ENCODE measurements around the gene PRSS2. TPM values are rescaled to one million over a fixed set of nuclear protein-coding genes. Genes with fewer than 3 reads are reported as not detected.

Gene PRSS2
- total RNA-seq, 2 experiments from 2014 or later, result not detected

- ChIA-PET POLR2A (interaction anchor here (0.7 to 20.1 kb wide), 6 partner anchors 15 to 262 kb away, joined by 3 to 2065 read pairs (median 6); no protein-coding TSS in a partner anchor), CTCF (interaction anchor here (9.0 to 20.0 kb wide), 2 partner anchors 7 to 19 kb away, joined by 77 to 584 read pairs; no protein-coding TSS in a partner anchor)
- Mint-ChIP-seq H3K4me3 (peak overlapping the region; percentile 90), H3K36me3 (ENCODE audit: low read depth) (peaks cover 81% of the 10 kb centered on the region), H3K9me3 (ENCODE audit: insufficient read depth) (no peaks in the 10 kb centered on the region), H3K27me3 (ENCODE audit: low read depth) (no peaks in the 10 kb centered on the region), H3K4me1 (ENCODE audit: low read depth) (peaks cover 37% of the 10 kb centered on the region), H3K27ac (peak overlapping the region; percentile 99)
- no peak for DNase-seq
- ATAC-seq, result no peak
These were observed 19.8 kb downstream of the PRSS2 start for GRCh38 chr7:142790555-142790954.

DNA sequence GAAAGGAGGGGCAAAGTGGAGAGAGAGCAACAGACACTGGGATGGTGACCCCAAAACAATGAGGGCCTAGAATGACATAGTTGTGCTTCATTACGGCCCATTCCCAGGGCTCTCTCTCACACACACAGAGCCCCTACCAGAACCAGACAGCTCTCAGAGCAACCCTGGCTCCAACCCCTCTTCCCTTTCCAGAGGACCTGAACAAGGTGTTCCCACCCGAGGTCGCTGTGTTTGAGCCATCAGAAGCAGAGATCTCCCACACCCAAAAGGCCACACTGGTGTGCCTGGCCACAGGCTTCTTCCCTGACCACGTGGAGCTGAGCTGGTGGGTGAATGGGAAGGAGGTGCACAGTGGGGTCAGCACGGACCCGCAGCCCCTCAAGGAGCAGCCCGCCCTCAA lies 20.7 kb downstream of the PRSS2 start:
- no peaks in the 10 kb centered on the region for H3K9me3 Mint-ChIP-seq (ENCODE audit: insufficient read depth)
- H3K36me3 Mint-ChIP-seq (ENCODE audit: low read depth), result peaks cover 88% of the 10 kb centered on the region
- peak overlapping the region; percentile 99 for H3K27ac Mint-ChIP-seq
- H3K4me3 Mint-ChIP-seq, result peak overlapping the region; percentile 90
- H3K4me1 Mint-ChIP-seq (ENCODE audit: low read depth), result peaks cover 39% of the 10 kb centered on the region
- ChIA-PET POLR2A (interaction anchor here (0.6 to 20.1 kb wide), 4 partner anchors 14 to 263 kb away, joined by 3 to 2065 read pairs (median 9); no protein-coding TSS in a partner anchor), CTCF (interaction anchor here (1.3 to 20.0 kb wide), 3 partner anchors 6 to 204 kb away, joined by 3 to 584 read pairs (median 77); no protein-coding TSS in a partner anchor)
- H3K27me3 Mint-ChIP-seq (ENCODE audit: low read depth), result no peaks in the 10 kb centered on the region
- ATAC-seq, result no peak
- peak; percentile 26 for DNase-seq

DNA sequence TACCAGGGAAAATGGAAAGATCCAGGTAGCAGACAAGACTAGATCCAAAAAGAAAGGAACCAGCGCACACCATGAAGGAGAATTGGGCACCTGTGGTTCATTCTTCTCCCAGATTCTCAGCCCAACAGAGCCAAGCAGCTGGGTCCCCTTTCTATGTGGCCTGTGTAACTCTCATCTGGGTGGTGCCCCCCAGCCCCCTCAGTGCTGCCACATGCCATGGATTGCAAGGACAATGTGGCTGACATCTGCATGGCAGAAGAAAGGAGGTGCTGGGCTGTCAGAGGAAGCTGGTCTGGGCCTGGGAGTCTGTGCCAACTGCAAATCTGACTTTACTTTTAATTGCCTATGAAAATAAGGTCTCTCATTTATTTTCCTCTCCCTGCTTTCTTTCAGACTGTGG lies 21.4 kb downstream of the PRSS2 start:
- peak; percentile 24 for DNase-seq
- H3K27me3 Mint-ChIP-seq (ENCODE audit: low read depth), result no peaks in the 10 kb centered on the region
- ChIA-PET POLR2A (interaction anchor here (1.4 to 20.1 kb wide), 2 partner anchors 13 to 262 kb away, joined by 3 to 2065 read pairs; no protein-coding TSS in a partner anchor), CTCF (interaction anchor here (1.3 to 20.0 kb wide), 2 partner anchors 18 to 204 kb away, joined by 3 to 584 read pairs; no protein-coding TSS in a partner anchor)
- no peak for ATAC-seq
- H3K4me3 Mint-ChIP-seq, result peak overlapping the region; percentile 90
- H3K4me1 Mint-ChIP-seq (ENCODE audit: low read depth), result peaks cover 39% of the 10 kb centered on the region
- H3K27ac Mint-ChIP-seq, result peak overlapping the region; percentile 99
- no peaks in the 10 kb centered on the region for H3K9me3 Mint-ChIP-seq (ENCODE audit: insufficient read depth)
- H3K36me3 Mint-ChIP-seq (ENCODE audit: low read depth), result peaks cover 86% of the 10 kb centered on the region

DNA sequence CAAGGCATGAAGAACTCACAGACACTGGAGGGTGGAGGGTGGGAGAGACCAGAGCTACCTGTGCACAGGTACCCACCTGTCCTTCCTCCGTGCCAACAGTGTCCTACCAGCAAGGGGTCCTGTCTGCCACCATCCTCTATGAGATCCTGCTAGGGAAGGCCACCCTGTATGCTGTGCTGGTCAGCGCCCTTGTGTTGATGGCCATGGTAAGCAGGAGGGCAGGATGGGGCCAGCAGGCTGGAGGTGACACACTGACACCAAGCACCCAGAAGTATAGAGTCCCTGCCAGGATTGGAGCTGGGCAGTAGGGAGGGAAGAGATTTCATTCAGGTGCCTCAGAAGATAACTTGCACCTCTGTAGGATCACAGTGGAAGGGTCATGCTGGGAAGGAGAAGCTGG lies 21.8 kb downstream of the PRSS2 start:
- ATAC-seq (no peak), DNase-seq (no peak)
- ChIA-PET CTCF (interaction anchor here (1.3 to 20.0 kb wide), 4 partner anchors 9 to 205 kb away, joined by 3 to 584 read pairs (median 6); no protein-coding TSS in a partner anchor), POLR2A (interaction anchor here (1.0 to 20.1 kb wide), 3 partner anchors 13 to 263 kb away, joined by 3 to 2065 read pairs (median 4); no protein-coding TSS in a partner anchor)
- peak overlapping the region; percentile 90 for H3K4me3 Mint-ChIP-seq
- H3K27me3 Mint-ChIP-seq (ENCODE audit: low read depth), result no peaks in the 10 kb centered on the region
- H3K9me3 Mint-ChIP-seq (ENCODE audit: insufficient read depth), result no peaks in the 10 kb centered on the region
- H3K36me3 Mint-ChIP-seq (ENCODE audit: low read depth), result peaks cover 86% of the 10 kb centered on the region
- peak overlapping the region; percentile 99 for H3K27ac Mint-ChIP-seq
- peaks cover 39% of the 10 kb centered on the region for H3K4me1 Mint-ChIP-seq (ENCODE audit: low read depth)

- Mint-ChIP-seq H3K4me1 (ENCODE audit: low read depth) (peaks cover 39% of the 10 kb centered on the region), H3K27ac (peak overlapping the region; percentile 99), H3K27me3 (ENCODE audit: low read depth) (no peaks in the 10 kb centered on the region), H3K4me3 (peak overlapping the region; percentile 90), H3K9me3 (ENCODE audit: insufficient read depth) (no peaks in the 10 kb centered on the region), H3K36me3 (ENCODE audit: low read depth) (peaks cover 86% of the 10 kb centered on the region)
- ChIA-PET POLR2A (interaction anchor here (1.0 to 20.1 kb wide), 4 partner anchors 10 to 264 kb away, joined by 3 to 2065 read pairs (median 4); no protein-coding TSS in a partner anchor), CTCF (interaction anchor here (1.0 to 20.0 kb wide), 4 partner anchors 8 to 161 kb away, joined by 3 to 584 read pairs (median 6); no protein-coding TSS in a partner anchor)
- DNase-seq (no peak), ATAC-seq (no peak)
These were observed 22.4 kb downstream of the PRSS2 start for GRCh38 chr7:142793156-142793555.

- ATAC-seq, result peak; percentile 6
- no peaks in the 10 kb centered on the region for H3K9me3 Mint-ChIP-seq (ENCODE audit: insufficient read depth)
- H3K27me3 Mint-ChIP-seq (ENCODE audit: low read depth), result no peaks in the 10 kb centered on the region
- H3K27ac Mint-ChIP-seq, result peak overlapping the region; percentile 99
- H3K4me1 Mint-ChIP-seq (ENCODE audit: low read depth), result peaks cover 59% of the 10 kb centered on the region
- ChIA-PET POLR2A (interaction anchor here (1.1 to 22.0 kb wide), 4 partner anchors 3 to 483 kb away, joined by 3 to 2065 read pairs (median 1035); no protein-coding TSS in a partner anchor), CTCF (interaction anchor here (5.7 to 20.0 kb wide), 2 partner anchors 9 to 15 kb away, joined by 77 to 584 read pairs; no protein-coding TSS in a partner anchor)
- peaks cover 86% of the 10 kb centered on the region for H3K36me3 Mint-ChIP-seq (ENCODE audit: low read depth)
- H3K4me3 Mint-ChIP-seq, result peak overlapping the region; percentile 90
- DNase-seq, result peak; percentile 70
These were observed 24.6 kb downstream of the PRSS2 start for GRCh38 chr7:142795339-142795863.

DNA sequence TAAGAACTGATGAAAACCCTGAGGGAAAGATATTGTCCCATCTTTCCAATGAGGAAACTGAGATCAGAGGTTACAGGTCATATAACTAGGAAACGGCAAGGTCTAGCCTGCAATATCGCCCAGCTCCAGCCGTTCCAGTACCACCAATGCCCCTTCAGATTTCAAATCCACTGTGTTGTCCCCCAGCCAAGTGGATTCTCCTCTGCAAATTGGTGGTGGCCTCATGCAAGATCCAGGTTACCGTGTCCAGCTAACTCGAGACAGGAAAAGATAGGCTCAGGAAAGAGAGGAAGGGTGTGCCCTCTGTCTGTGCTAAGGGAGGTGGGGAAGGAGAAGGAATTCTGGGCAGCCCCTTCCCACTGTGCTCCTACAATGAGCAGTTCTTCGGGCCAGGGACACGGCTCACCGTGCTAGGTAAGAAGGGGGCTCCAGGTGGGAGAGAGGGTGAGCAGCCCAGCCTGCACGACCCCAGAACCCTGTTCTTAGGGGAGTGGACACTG lies 25.3 kb downstream of the PRSS2 start:
- H3K4me1 Mint-ChIP-seq (ENCODE audit: low read depth), result peaks cover 65% of the 10 kb centered on the region
- H3K9me3 Mint-ChIP-seq (ENCODE audit: insufficient read depth), result no peaks in the 10 kb centered on the region
- peak overlapping the region; percentile 99 for H3K27ac Mint-ChIP-seq
- H3K36me3 Mint-ChIP-seq (ENCODE audit: low read depth), result peaks cover 87% of the 10 kb centered on the region
- POLR2A ChIA-PET, result interaction anchor here (0.5 to 22.0 kb wide), 10 partner anchors 4 to 483 kb away, joined by 3 to 2065 read pairs (median 5); no protein-coding TSS in a partner anchor
- no peaks in the 10 kb centered on the region for H3K27me3 Mint-ChIP-seq (ENCODE audit: low read depth)
- CTCF ChIA-PET, result interaction anchor here (5.7 to 20.0 kb wide), 2 partner anchors 9 to 14 kb away, joined by 77 to 584 read pairs; no protein-coding TSS in a partner anchor
- ATAC-seq, result no peak
- peak overlapping the region; percentile 90 for H3K4me3 Mint-ChIP-seq
- DNase-seq, result no peak

DNA sequence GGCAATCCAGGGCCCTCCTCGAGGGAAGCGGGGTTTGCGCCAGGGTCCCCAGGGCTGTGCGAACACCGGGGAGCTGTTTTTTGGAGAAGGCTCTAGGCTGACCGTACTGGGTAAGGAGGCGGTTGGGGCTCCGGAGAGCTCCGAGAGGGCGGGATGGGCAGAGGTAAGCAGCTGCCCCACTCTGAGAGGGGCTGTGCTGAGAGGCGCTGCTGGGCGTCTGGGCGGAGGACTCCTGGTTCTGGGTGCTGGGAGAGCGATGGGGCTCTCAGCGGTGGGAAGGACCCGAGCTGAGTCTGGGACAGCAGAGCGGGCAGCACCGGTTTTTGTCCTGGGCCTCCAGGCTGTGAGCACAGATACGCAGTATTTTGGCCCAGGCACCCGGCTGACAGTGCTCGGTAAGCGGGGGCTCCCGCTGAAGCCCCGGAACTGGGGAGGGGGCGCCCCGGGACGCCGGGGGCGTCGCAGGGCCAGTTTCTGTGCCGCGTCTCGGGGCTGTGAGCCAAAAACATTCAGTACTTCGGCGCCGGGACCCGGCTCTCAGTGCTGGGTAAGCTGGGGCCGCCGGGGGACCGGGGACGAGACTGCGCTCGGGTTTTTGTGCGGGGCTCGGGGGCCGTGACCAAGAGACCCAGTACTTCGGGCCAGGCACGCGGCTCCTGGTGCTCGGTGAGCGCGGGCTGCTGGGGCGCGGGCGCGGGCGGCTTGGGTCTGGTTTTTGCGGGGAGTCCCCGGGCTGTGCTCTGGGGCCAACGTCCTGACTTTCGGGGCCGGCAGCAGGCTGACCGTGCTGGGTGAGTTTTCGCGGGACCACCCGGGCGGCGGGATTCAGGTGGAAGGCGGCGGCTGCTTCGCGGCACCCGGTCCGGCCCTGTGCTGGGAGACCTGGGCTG lies 26.0 kb downstream of the PRSS2 start:
- Mint-ChIP-seq H3K4me3 (peak overlapping the region; percentile 90), H3K27ac (peak overlapping the region; percentile 99), H3K36me3 (ENCODE audit: low read depth) (peaks cover 86% of the 10 kb centered on the region), H3K27me3 (ENCODE audit: low read depth) (no peaks in the 10 kb centered on the region), H3K4me1 (ENCODE audit: low read depth) (peaks cover 69% of the 10 kb centered on the region), H3K9me3 (ENCODE audit: insufficient read depth) (no peaks in the 10 kb centered on the region)
- ChIA-PET POLR2A (interaction anchor here (0.5 to 22.0 kb wide), 19 partner anchors 5 to 488 kb away, joined by 3 to 2065 read pairs (median 5); no protein-coding TSS in a partner anchor), CTCF (interaction anchor here (1.9 to 20.0 kb wide), 3 partner anchors 10 to 171 kb away, joined by 7 to 584 read pairs (median 77); no protein-coding TSS in a partner anchor)
- DNase-seq (peak; percentile 35), ATAC-seq (peak; percentile 11)

GRCh38 chr7:142797391-142798377 lies 26.9 kb downstream of the PRSS2 start:
- Mint-ChIP-seq H3K4me3 (peak overlapping the region; percentile 90), H3K27me3 (ENCODE audit: low read depth) (no peaks in the 10 kb centered on the region), H3K4me1 (ENCODE audit: low read depth) (peaks cover 73% of the 10 kb centered on the region), H3K27ac (peak overlapping the region; percentile 99), H3K36me3 (ENCODE audit: low read depth) (peaks cover 86% of the 10 kb centered on the region), H3K9me3 (ENCODE audit: insufficient read depth) (no peaks in the 10 kb centered on the region)
- peak; percentile 46 for DNase-seq
- POLR2A ChIA-PET, result interaction anchor here (0.7 to 22.0 kb wide), 24 partner anchors 6 to 489 kb away, joined by 3 to 2065 read pairs (median 6); no protein-coding TSS in a partner anchor
- ATAC-seq, result peak; percentile 5
- CTCF ChIA-PET, result interaction anchor here (1.5 to 20.0 kb wide), 6 partner anchors 11 to 406 kb away, joined by 5 to 584 read pairs (median 6); no protein-coding TSS in a partner anchor

Measured in activated CD8-positive, alpha-beta T cell treated with anti-CD3 and anti-CD28 coated beads, Interleukin-2, amount 10 ng/mL, durations not matched to agents 7 days and 5 days (primary cell).